SKM-1 (cell line): ENCODE data around the gene LMF1.
"Not testable (repeated sequence)": the region's sequence is repeated elsewhere in the genome, so short reads cannot be mapped to it uniquely, and the experiment has no call there.

ENCODE experiments used
- DNase-seq: peaks from one replicate; lab custom pipeline; 2025; ENCODE audit not compliant: unreplicated experiment; lab: John Stamatoyannopoulos, UW

LMF1 gene

GRCh38 chr16:852451-853185 is 118.2 kb downstream of the LMF1 start:
- DNase-seq = no peak

DNA sequence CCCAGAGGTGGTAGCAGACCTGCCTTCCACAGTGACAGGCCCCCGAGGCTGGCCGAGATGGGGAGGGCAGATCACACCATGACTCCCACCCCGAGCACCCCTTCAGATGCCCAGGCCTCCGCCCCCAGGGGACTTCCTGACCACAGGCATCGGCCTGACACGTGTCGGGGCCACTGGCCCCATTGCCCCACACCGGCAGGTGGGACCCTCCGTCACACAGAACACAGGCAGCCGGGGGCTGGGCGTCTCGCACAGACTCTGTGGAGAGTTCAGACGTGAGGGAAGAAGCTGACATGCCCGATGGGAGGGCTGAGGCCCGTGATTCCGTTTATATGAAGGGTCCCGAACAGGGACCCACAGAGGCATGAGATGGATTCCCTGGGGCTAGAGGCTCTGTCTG is 118.9 kb downstream of the LMF1 start:
- no peak for DNase-seq

DNA sequence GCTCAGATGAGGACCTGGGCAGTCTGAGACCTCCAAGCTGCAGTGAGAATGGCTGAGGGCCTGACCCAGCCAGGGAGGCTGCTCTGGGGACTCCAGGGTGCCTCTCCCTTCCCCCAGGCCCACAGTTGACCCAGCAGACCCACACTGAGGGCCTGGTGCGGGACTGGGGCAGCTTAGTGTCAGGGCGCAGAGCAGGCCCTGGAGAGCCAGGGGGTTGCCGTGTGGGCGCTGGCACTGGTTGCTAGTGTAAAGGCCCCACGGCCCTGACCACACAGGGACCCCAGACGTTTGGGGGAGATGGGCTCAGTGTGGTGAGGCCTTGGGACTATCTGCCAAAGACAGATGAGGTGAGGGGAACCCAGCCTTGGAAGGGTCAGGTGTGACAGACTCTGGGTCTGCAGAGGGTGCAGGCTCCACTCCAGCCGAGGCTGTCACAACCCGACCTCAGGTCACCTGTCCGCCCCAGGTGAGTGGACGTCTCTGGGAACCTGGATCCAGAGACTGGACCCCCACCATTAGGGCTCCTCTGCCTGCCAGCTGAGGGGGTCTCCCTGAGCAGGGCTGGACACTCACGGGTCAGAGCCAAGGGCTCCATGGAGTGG is 119.5 kb downstream of the LMF1 start:
- no peak for DNase-seq

DNA sequence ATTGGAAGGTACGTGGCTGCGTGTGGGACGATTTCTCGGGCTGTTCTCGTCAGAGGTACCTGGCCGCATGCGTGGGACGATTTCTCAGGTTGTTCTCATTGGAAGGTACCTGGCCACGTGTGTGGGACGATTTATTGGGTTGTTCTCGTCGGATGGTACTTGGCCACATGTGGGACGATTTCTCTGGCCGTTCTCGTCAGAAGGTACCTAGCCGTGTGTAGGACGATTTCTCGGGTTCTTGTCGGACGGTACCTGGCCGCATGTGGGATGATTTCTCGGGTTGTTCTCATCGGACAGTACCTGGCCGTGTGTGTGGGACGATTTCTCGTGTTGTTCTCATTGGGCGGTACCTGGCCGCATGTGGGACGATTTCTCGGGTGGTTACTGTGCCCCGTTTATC is 120.1 kb downstream of the LMF1 start:
- DNase-seq = no peak

DNA sequence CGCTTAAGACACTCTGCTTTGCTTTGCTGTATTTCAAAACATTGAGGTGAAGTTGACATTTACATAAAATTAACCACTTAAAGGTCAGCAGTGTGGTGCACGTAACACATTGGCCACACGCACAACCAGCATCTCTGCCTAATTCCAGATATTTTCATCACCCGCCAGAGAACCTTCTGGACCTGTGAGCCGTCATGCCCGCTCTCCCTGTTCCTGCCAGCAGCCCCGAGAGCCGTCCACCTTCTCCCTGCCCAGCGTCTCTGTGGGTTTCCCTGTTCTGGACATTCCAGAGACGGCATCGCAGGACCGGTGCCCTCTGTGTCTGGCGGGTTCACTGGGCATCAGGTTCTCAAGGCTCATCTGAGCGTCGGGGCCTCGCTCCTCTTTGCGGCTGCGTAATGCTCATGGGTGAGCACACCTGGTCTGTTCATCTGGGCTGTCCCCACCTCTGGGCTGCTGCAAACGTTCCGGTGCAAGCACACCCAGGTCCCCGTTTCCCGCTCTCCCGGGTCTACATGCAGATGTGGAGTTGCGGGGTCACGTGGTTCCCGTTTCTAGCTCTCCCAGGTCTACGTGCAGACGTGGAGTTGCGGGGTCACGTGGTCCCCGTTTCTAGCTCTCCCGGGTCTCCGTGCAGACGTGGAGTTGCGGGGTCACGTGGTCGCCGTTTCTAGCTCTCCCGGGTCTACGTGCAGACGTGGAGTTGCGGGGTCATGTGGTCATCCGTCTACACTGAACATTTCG is 122.1 kb downstream of the LMF1 start:
- no peak for DNase-seq

DNA sequence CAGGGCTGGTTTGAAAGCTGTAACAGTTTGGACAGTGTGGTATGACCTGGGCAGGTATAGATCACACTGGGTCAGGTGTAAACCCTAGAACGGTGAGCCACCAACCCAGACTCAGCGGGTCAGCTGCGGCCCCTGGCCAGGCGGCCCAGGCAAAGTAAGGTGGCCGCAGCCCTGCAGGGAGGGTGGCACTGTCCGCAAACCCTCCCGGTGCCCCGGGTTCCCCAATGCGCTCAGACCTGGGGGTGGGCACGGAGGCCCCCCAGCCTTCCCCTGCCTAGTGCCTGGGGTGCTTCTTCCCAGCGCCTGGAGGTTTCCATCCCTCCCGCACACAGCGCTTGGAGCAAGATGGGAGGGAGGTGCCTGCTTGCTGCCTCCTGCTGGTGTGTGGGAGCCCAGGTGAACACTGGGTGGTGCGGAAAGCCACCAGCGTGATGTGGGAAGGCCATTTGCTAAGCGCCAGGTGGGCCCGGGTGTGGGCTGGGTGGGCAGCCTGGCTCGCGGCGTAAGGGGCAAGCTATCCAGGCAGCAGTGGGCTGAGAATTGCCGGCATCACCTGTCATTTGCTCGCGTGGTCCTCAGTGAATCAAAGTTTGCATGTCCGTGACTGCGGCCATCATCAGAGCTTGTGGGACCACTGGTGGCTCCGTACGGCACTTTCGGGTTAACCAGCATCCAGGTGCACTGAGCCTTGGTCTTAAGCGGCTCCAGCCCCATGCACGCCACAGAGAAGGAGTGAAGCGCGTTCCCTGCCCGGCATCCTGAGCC is 122.9 kb downstream of the LMF1 start:
- DNase-seq = no peak

DNA sequence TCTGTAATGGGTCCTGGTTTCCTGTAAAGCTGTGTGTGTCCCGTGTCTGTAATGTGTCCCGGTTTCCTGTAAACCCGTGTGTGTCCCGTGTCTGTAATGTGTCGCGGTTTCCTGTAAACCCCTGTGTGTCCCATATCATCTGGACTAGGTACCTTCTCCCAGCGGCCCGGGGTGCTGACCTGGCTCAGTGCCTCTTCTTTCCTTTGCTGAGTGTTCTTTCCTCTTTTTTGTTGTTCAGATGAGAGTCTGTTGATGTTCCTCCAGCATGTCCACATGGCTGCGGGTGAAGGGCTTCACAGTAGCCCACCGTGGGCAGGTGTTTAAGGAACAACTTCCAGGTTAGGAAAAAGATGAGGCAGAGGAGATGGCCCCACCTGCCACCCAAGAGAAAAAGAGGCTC is 123.6 kb downstream of the LMF1 start:
- no peak for DNase-seq

DNA sequence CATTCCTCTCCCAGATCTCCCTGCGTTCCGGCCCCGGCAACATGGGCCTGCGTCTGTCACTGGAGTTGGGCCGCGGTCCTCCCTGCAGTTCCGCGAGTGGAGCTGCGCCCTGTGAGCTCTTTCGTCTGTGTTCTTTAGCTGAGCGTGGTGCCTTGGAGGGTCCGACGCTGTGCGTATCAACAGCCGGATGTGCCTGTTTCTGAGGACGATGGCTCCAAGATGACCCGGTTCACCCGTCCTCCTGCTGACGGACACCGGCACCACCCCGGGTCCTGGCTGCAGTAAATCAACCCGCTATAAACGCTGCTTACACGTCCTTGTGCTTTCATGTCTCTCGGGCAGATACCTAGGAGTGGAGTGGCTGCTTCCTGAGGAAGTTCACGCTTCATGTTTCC is 125.4 kb downstream of the LMF1 start:
- no peak for DNase-seq

GRCh38 chr16:844638-845350 is 126.0 kb downstream of the LMF1 start:
- DNase-seq = no peak

DNA sequence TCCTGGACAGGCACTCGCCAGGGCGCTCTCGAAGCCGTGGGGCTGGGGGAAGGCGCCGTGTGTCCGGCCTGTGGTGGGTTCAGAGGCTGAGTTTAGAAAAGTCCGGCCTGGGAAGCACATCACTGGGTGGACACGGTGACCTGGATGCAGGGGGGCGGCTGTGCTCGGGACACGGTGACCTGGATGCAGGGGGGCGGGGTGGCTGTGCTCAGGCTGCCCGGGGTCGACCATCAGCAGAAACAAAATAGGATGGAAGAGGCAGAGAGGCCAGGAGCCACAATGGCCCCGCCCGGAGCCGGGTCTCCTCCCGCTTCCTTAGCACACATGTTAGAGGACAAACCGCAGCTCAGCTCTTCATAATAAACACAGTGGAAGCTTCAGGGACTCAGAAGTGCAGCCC is 127.0 kb downstream of the LMF1 start:
- DNase-seq = no peak

- no peak for DNase-seq
Measured at GRCh38 chr16:842711-843560, 127.8 kb downstream of the LMF1 start.

GRCh38 chr16:842061-842476 is 128.7 kb downstream of the LMF1 start:
- no peak for DNase-seq

GRCh38 chr16:841455-842060 is 129.2 kb downstream of the LMF1 start:
- DNase-seq = no peak

- DNase-seq = no peak
Measured at GRCh38 chr16:840561-841454, 130.0 kb downstream of the LMF1 start.

GRCh38 chr16:839643-840408 is 131.0 kb downstream of the LMF1 start:
- DNase-seq = no peak

DNA sequence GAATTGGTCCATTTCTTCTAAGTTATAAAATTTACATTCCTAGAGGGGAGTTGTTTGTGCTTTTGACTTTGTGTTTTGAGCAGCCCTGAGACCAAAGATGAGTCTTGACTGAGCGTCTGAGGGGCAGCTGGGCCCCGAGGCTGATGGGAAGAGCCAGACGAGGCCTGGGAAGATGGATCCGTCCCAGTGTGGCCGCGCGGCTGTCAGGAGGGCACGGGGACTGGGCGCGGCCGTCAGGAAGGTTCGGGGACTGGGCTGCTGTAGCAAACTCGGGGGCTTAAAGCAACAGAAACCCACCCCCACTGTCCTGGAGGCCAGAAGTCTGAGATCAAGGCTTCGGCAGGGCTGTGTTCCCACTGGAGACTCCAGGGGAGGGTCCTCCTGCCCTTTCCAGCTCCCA is 132.0 kb downstream of the LMF1 start:
- no peak for DNase-seq

DNA sequence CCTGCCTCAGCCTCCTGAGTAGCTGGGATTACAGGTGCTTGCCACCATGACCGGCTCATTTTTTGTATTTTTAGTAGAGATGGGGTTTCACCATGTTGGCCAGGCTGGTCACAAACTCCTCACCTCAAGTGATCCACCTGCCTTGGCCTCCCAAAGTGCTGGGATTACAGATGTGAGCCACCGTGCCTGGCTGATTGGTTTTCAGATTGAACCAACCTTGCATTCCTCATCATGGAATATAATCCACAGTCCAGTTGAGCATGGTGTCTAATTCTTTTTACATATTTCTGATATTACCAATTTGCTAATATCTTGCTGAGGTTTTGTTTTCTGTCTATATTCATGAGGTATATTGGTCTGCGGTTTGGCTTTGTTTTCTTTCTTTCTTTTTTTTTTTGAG is 134.0 kb downstream of the LMF1 start:
- not testable (repeated sequence) for DNase-seq

DNA sequence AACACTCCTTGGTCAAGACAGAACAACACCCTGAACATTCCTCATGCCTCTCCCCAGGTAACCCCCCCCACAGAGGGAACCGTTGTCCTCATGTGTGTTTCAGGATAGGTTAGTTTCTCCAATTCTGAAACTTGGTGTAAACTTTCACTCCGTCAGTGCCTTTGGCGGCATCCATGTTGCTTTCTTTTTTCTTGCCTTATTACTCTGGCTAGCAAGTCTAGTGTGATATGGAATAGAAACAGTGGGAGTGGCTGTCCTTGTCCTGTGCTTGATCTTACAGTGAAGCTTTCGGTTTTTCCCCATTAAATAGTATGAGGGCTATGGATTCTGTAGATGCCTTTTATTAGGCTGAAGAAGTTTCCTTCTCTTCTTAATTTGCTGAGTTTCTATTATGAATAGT is 134.6 kb downstream of the LMF1 start:
- DNase-seq = no peak
